Activated T-helper 1 cell treated with anti-CD3 and anti-CD28 coated beads, Interleukin-12 subunit alpha, Interleukin-12 subunit beta, Interleukin-2, Interleukin-4 antibody, amounts not matched to agents 30 ng/mL and 10 ng/mL and 1 ng/mL, durations not matched to agents 14 hours and 24 hours and 36 hours (primary cell): ENCODE data around the gene SIAH3. TPM values are rescaled to one million over a fixed set of nuclear protein-coding genes. Genes with fewer than 3 reads are reported as not detected.
"Not testable (repeated sequence)": the region's sequence is repeated elsewhere in the genome, so short reads cannot be mapped to it uniquely, and the experiment has no call there.

ENCODE experiments used
- DNase-seq: peaks from one replicate; pipeline ENCODE4 v3.0.0; 2021; ENCODE audit warnings: low spot score
- H3K27ac Mint-ChIP-seq: one replicate; pipeline ENCODE4 v1.8.0; 2021; ENCODE audit warnings: mild to moderate bottlenecking, mixed read lengths
- H3K27me3 Mint-ChIP-seq: one replicate; pipeline ENCODE4 v1.8.0; 2022; ENCODE audit warnings: mild to moderate bottlenecking, moderate library complexity, mixed read lengths; ENCODE audit not compliant: insufficient read depth
- H3K36me3 Mint-ChIP-seq: one replicate; pipeline ENCODE4 v1.8.0; 2021; ENCODE audit warnings: low read depth, mixed read lengths
- H3K4me1 Mint-ChIP-seq: one replicate; pipeline ENCODE4 v1.8.0; 2021; ENCODE audit warnings: low read depth, mixed read lengths
- H3K4me3 Mint-ChIP-seq: one replicate; pipeline ENCODE4 v1.8.0; 2021; ENCODE audit warnings: mild to moderate bottlenecking, moderate library complexity, mixed read lengths
- H3K9me3 Mint-ChIP-seq: one replicate; pipeline ENCODE4 v1.8.0; 2021; ENCODE audit warnings: mixed read lengths
- intact Hi-C: fragments of 100-400 bp; cut with micrococcal nuclease; formaldehyde crosslinking; loops from one replicate; pipeline ENCODE4 v1.15.1; 2024
- total RNA-seq: library from RNA; stranded (reverse); gene quantifications from 2 replicates; pipeline ENCODE4 v1.2.3, GENCODE V29; 2022

Gene SIAH3
- total RNA-seq, 1 donor from 2014 or later = 0.03 TPM

DNA sequence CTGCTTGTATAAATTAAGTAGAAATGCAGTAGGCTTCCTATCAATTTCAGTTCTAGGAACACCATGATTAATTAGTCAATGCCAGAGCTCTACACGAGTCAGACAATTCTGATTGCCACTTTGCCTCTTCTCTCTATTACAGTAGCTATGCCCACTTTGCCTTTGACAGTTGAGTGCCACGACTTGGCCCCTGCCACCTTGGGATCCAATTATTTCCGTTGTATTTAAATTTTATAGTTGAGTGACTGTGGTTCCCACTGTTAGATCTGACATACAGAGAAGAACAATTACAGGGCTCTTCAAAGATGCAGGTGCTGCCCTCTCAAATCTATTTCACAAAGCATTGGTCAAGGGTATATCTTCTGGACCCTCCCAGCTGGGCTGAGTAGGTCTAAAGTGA, 94.0 kb downstream of the SIAH3 start:
- H3K27ac Mint-ChIP-seq, intact Hi-C loops, DNase-seq, H3K27me3 Mint-ChIP-seq, H3K4me1 Mint-ChIP-seq, H3K36me3 Mint-ChIP-seq, H3K4me3 Mint-ChIP-seq: not testable (repeated sequence)
- H3K9me3 Mint-ChIP-seq = peaks cover 20% of the 10 kb centered on the region

DNA sequence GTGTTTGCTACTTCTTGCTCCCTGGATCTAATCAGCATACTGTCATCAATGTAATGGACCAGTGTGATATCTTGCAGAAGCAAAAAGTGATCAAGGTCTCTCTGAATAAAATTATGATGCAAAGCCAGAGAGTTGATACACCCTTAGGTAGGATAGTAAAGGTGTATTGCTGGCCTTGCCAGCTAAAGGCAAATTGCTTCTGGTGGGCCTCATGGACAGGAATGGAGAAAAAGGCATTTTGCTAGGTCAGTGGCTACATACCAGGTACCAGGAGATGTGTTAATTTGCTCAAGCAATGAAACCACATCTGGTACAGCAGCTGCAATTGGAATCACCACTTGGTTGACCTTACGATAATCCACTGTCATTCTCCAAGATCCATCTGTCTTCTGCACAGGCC, 95.1 kb downstream of the SIAH3 start:
- H3K27ac Mint-ChIP-seq, DNase-seq, H3K27me3 Mint-ChIP-seq: not testable (repeated sequence)

DNA sequence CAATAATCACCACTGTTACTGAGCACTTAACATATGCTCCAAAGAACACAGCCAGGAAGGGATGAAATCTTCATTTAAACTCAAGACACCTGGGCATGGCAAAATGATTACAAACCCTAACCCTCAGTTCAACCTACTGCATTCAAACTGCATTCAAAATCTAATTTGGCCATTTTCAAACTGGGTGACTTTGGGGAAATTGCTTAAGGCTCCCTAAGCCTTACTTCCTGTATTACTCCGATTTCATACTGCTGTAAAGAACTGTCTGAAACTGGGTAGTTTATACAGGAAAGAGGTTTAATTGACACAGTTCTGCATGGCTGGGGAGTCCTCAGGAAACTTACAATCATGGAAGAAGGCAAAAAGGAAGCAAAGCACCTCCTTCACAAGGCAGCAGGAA, 99.0 kb downstream of the SIAH3 start:
- H3K27ac Mint-ChIP-seq = no peak overlapping the region
- H3K9me3 Mint-ChIP-seq = peaks cover 8% of the 10 kb centered on the region
- DNase-seq = no peak
- no peaks in the 10 kb centered on the region for H3K36me3 Mint-ChIP-seq
- no peak overlapping the region for H3K4me3 Mint-ChIP-seq
- peaks cover 2% of the 10 kb centered on the region for H3K27me3 Mint-ChIP-seq
- no peaks in the 10 kb centered on the region for H3K4me1 Mint-ChIP-seq
- intact Hi-C loops = no loop called here

More for the DNA sequence above, 95.1 kb downstream of the SIAH3 start:
- intact Hi-C loops, H3K4me3 Mint-ChIP-seq, H3K36me3 Mint-ChIP-seq, H3K4me1 Mint-ChIP-seq: not testable (repeated sequence)
- peaks cover 20% of the 10 kb centered on the region for H3K9me3 Mint-ChIP-seq

DNA sequence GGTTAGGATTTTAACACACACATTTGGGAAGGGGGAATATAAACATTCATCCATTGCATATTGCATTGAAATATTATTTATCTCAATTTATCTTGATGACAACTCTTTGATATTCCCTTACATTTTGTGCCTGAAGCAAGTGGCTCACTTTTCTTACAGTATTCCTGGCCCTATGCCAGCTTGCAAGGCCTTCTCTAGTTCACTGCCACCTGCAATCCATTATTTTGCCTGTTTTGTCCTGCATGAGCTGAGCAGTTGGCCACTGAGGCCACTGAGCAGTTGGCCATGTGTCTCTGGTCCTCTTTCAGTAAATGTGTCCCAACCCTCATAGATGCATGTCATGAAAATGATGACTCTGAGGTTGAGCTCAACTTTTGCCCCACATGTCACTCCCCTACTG, 99.7 kb downstream of the SIAH3 start:
- Mint-ChIP-seq H3K9me3 (peaks cover 6% of the 10 kb centered on the region), H3K36me3 (no peaks in the 10 kb centered on the region), H3K27me3 (peaks cover 2% of the 10 kb centered on the region), H3K4me1 (no peaks in the 10 kb centered on the region), H3K4me3 (no peak overlapping the region), H3K27ac (no peak overlapping the region)
- intact Hi-C loops = no loop called here
- DNase-seq = no peak

DNA sequence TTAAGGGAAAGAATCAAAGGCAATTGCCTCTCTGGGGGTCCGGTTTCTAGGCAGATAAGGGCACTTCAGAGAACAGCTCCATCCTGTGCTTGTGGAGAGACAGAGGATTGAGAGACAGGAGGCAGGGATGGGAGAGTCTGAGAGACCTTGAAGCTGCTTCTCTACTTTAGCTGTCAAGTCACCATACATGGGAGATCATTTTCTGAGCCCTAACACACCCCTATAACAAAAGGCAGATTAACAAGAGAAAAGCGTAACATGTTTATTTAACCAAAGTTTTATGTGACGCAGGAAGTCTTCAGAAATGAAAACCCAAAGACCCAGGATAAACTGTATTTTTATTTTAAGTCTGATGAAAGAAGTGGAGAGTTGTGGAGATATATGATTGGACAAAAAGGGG, 101.0 kb downstream of the SIAH3 start:
- Mint-ChIP-seq H3K9me3 (peaks cover 6% of the 10 kb centered on the region), H3K36me3 (no peaks in the 10 kb centered on the region), H3K4me1 (no peaks in the 10 kb centered on the region), H3K27ac (no peak overlapping the region), H3K27me3 (peaks cover 2% of the 10 kb centered on the region), H3K4me3 (no peak overlapping the region)
- intact Hi-C loops = no loop called here
- DNase-seq = no peak

DNA sequence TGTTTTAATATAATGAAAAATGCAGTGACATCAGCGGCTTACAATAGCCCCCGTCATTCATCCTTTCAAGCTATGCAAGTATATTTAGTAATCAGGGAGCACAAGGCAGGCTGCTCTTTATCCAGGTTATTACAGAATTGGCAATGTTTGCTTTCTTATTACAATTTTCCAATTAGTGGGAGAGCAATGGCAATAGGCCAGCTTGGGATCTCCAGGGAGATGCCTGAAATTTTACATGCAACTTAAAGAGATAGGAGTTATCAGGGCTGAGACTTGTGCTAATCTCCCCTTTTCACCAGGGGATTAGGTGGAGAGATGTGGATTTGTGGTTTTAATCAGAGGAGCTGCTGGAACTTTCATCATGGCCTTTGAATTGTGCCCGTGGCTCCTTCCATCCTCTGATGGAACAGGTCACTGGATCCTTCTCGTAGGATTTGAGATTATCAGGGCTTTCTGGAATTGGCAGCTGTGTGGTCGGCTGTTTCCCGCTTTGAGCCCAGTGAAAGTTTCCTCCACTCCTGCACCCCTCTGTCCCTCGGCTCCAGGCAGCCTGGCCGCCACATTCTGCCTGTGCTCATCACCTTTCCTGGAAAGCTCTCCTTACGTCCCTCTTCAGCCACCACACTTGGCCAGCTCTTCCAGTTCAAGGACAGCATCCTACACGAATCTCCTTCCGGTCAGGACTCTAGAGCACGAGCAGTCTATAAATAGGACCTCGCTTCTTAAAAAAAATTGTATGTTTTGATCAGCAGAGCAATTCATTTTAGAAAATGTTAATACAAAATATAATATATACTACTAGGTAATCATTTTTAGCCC, 102.4 kb downstream of the SIAH3 start:
- intact Hi-C loops = no loop called here
- no peak for DNase-seq
- no peaks in the 10 kb centered on the region for H3K4me1 Mint-ChIP-seq
- H3K27ac Mint-ChIP-seq = no peak overlapping the region
- peaks cover 6% of the 10 kb centered on the region for H3K9me3 Mint-ChIP-seq
- H3K4me3 Mint-ChIP-seq = no peak overlapping the region
- H3K27me3 Mint-ChIP-seq = peaks cover 2% of the 10 kb centered on the region
- no peaks in the 10 kb centered on the region for H3K36me3 Mint-ChIP-seq

DNA sequence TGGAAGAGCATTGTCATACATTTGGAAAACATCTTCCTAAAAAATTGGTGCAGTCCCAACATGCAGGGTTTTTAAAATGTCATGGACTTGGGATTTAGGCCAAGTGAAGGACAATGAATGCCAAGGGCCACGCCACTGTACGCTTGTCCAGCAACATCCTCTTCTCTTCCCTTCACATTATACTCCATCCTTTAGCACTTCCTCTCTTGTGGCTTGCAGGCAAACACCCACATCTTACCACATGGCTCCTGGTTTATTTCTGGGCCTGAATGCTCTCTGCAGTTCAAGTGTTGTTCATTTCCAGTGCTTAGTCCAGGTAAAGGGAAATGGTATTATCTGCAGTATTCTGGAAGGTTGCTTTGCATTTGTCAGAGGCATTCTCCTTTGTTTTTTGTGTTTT, 104.5 kb downstream of the SIAH3 start:
- H3K36me3 Mint-ChIP-seq = no peaks in the 10 kb centered on the region
- no peak for DNase-seq
- no peak overlapping the region for H3K27ac Mint-ChIP-seq
- no peak overlapping the region for H3K4me3 Mint-ChIP-seq
- H3K4me1 Mint-ChIP-seq = no peaks in the 10 kb centered on the region
- no peaks in the 10 kb centered on the region for H3K27me3 Mint-ChIP-seq
- intact Hi-C loops = no loop called here
- no peaks in the 10 kb centered on the region for H3K9me3 Mint-ChIP-seq

DNA sequence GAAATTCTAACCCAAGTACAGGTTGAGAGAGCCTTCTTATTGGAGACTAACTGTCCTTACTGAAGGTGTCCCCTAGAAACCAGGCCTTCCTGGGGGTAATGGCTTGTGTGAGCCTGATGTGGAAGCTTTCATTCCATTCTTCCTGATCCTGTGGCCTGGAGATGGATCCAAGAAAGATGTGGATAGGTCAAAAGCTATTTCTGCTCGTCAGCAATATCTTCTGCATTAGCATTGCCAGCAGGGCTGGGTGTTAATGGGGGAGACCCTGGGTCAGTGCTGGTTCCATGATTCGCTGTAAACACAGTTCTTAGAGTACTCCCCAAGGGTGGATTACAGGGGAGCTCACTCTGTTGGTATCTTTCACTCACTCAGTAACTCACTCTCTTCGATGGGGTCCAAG, 106.6 kb downstream of the SIAH3 start:
- Mint-ChIP-seq H3K9me3 (no peaks in the 10 kb centered on the region), H3K4me3 (no peak overlapping the region), H3K4me1 (no peaks in the 10 kb centered on the region), H3K36me3 (no peaks in the 10 kb centered on the region), H3K27ac (no peak overlapping the region), H3K27me3 (peaks cover 3% of the 10 kb centered on the region)
- intact Hi-C loops = no loop called here
- no peak for DNase-seq

DNA sequence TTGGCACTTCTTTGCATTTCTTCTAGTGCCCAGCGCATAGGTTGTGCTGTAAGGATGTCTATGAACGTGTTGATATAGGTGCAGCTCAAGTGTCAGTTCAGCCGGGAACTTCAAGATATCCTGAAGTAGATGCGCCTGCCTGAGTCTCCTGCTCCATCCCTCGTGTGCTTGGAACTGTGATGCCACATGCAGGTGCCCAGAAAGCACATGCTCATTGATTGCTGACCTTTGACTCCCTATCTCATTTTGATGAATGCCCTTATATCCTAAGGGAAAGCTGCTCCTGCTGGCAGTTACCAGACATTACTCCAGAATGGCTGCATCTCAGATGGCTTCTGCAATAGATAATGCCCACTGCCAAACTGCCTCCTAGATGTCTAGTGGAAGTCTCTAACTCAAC, 108.6 kb downstream of the SIAH3 start:
- Mint-ChIP-seq H3K27ac (no peak overlapping the region), H3K9me3 (no peaks in the 10 kb centered on the region)

DNA sequence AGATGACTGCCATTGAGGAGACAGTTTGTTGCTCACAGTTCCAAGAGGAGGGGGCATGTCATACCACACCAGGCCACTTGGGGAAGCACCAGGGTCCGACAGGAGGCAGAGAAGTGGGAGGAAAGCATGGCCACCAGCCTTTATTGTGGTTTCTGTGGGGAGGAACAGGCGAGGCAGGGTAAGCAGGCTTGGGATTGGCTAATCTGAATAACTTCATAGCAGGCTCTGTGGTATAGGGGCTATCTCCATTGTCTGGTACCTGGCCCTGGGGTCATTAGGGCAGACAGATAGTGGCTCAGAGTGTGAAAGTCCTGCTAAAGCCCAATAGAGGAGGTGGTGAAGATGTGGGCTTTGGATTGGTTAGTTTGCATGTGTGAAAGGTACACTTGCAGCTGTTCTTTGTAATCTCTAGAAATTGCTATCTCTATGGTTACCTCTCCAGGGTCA, 114.0 kb downstream of the SIAH3 start:
- Mint-ChIP-seq H3K36me3 (no peaks in the 10 kb centered on the region), H3K27ac (no peak overlapping the region), H3K4me1 (no peaks in the 10 kb centered on the region), H3K9me3 (no peaks in the 10 kb centered on the region), H3K27me3 (peaks cover 3% of the 10 kb centered on the region), H3K4me3 (no peak overlapping the region)
- intact Hi-C loops = no loop called here
- no peak for DNase-seq

More for the DNA sequence above, 108.6 kb downstream of the SIAH3 start:
- Mint-ChIP-seq H3K36me3 (no peaks in the 10 kb centered on the region), H3K4me3 (no peak overlapping the region), H3K4me1 (no peaks in the 10 kb centered on the region), H3K27me3 (peaks cover 3% of the 10 kb centered on the region)
- intact Hi-C loops = no loop called here
- no peak for DNase-seq

DNA sequence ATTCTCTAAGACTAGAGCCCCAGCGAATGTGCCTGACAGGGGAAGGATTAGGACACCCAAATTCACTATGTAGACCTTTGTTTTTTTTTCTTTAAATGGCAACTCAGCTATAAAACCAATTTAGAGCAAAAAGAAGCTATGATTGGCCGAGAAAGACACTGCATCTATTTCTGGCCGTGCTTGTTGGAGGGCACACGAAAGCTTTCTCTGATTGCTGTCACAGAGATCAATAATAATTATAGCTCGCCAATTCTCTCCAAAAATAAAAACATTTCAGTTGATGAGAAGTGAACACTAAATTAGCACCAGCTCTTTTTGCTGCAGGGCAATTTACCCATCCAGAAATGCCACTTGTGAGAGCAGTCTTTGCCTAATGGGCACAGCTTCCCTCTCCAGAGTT, 118.2 kb downstream of the SIAH3 start:
- H3K4me3 Mint-ChIP-seq = no peak overlapping the region
- H3K9me3 Mint-ChIP-seq = no peaks in the 10 kb centered on the region
- no peak for DNase-seq
- H3K27ac Mint-ChIP-seq = no peak overlapping the region
- H3K36me3 Mint-ChIP-seq = no peaks in the 10 kb centered on the region
- no peaks in the 10 kb centered on the region for H3K4me1 Mint-ChIP-seq
- no peaks in the 10 kb centered on the region for H3K27me3 Mint-ChIP-seq
- intact Hi-C loops = no loop called here

DNA sequence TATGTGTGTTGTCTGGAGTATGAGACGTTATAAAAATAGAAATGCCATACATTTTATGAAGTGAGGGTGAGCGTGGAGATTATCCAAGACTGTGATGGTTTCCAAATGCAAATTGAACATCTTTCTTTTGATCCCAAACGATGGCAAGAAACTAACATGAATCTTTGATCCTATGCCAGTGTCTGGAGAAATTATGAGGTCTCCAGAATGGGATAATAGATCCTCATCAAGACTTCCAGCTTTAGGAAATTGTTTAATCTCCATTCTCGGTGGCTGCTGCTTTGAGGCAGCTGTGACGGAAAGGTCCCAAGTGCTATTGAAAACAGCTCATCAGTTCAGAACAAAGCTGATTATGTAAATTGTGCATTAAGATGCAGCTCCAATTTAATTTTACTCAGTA, 118.6 kb downstream of the SIAH3 start:
- no peak for DNase-seq
- Mint-ChIP-seq H3K4me3 (no peak overlapping the region), H3K9me3 (no peaks in the 10 kb centered on the region), H3K27ac (no peak overlapping the region), H3K27me3 (no peaks in the 10 kb centered on the region), H3K4me1 (no peaks in the 10 kb centered on the region), H3K36me3 (no peaks in the 10 kb centered on the region)
- intact Hi-C loops = no loop called here

DNA sequence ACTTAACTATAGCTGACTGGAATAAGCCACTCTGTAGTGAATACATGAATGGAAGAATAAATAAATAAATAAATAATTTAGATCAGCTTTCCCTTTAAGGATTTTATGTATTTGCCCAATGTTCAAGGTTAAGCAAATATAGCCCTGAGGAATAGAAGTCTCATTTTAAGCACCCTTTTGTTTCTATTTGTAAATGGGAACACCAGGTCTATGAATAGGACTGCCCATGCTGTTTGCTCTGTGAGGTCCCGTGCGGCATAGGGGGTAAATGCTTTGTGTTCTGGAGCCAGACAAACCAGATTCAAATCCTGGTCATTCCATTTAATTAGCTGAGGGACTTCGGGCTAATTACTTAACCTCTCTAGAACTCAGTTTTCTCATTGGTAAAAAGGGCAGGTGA, 120.1 kb downstream of the SIAH3 start:
- H3K27me3 Mint-ChIP-seq = no peaks in the 10 kb centered on the region
- intact Hi-C loops = no loop called here

DNA sequence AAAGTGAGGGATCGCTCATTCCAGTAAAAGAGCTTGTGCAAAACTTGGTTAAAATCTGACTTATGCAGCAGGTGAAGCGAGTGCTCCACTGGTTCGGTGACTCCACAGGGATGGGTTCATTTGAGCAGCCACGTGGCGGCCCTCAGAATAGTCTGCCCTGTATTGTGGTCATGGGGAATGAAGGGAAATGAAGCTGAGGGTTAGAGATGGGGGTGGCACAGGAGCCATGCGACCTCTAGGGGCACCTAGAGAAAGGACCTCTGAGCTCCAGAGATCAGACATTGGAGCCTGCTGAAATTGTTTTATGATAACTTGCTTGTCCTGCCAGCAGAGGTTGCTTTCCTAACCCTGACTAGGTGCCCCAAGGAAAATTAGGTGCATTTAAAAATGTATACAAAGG, 122.8 kb downstream of the SIAH3 start:
- H3K36me3 Mint-ChIP-seq = no peaks in the 10 kb centered on the region
- intact Hi-C loops = no loop called here
- H3K9me3 Mint-ChIP-seq = no peaks in the 10 kb centered on the region
- H3K27me3 Mint-ChIP-seq = no peaks in the 10 kb centered on the region
- H3K27ac Mint-ChIP-seq = no peak overlapping the region
- no peak for DNase-seq
- no peak overlapping the region for H3K4me3 Mint-ChIP-seq
- no peaks in the 10 kb centered on the region for H3K4me1 Mint-ChIP-seq

More for the DNA sequence above, 120.1 kb downstream of the SIAH3 start:
- Mint-ChIP-seq H3K9me3 (no peaks in the 10 kb centered on the region), H3K27ac (no peak overlapping the region), H3K4me1 (no peaks in the 10 kb centered on the region), H3K36me3 (no peaks in the 10 kb centered on the region), H3K4me3 (no peak overlapping the region)
- no peak for DNase-seq
